DOHH2 (cell line): ENCODE data around the gene ARHGAP24.
"Not testable (repeated sequence)": the region's sequence is repeated elsewhere in the genome, so short reads cannot be mapped to it uniquely, and the experiment has no call there.

Experiments used
- H3F3A ChIP-seq: fragments of 200-600 bp; sonication (generic), shearing (Covaris generic); 2 replicates; pipeline ENCODE4 v1.6.0; 2016; ENCODE audit warnings: antibody characterized with exemption, mild to moderate bottlenecking; ENCODE audit not compliant: control insufficient read depth, insufficient read depth
- H3K27ac ChIP-seq: fragments of 200-600 bp; sonication (generic); 2 replicates; pipeline ENCODE4 v1.5.1; 2014; ENCODE audit warnings: low read depth, mild to moderate bottlenecking, low read length, moderate library complexity
- H3K27me3 ChIP-seq: fragments of 200-600 bp; sonication (generic); 2 replicates; pipeline ENCODE4 v1.6.1; 2014; ENCODE audit warnings: mild to moderate bottlenecking, low read length, mixed read lengths; ENCODE audit not compliant: control insufficient read depth
- H3K36me3 ChIP-seq: fragments of 200-600 bp; sonication (generic); 2 replicates; pipeline ENCODE4 v1.6.1; 2014; ENCODE audit warnings: mild to moderate bottlenecking, low read length, moderate library complexity, mixed read lengths; ENCODE audit not compliant: control insufficient read depth
- H3K4me1 ChIP-seq: fragments of 200-600 bp; sonication (generic); 2 replicates; pipeline ENCODE4 v1.6.1; 2014; ENCODE audit warnings: mild to moderate bottlenecking, low read length, mixed read lengths; ENCODE audit not compliant: control insufficient read depth
- H3K4me2 ChIP-seq: fragments of 200-600 bp; sonication (generic); 2 replicates; pipeline ENCODE4 v1.6.0; 2014; ENCODE audit warnings: mild to moderate bottlenecking, low read length, moderate library complexity
- H3K4me3 ChIP-seq: fragments of 200-600 bp; sonication (generic); 2 replicates; pipeline ENCODE4 v1.5.1; 2014; ENCODE audit warnings: mild to moderate bottlenecking, low read length, mixed read lengths
- H3K79me2 ChIP-seq: fragments of 200-600 bp; sonication (generic); 2 replicates; pipeline ENCODE4 v1.6.1; 2014; ENCODE audit warnings: mild to moderate bottlenecking, low read length, mixed read lengths; ENCODE audit not compliant: control insufficient read depth
- H3K9me2 ChIP-seq: fragments of 200-600 bp; sonication (generic); replicated peaks from 2 replicates; pipeline ENCODE4 v1.6.1; 2014; ENCODE audit warnings: mild to moderate bottlenecking, low read length, mixed read lengths; ENCODE audit not compliant: control insufficient read depth
- H3K9me3 ChIP-seq: fragments of 200-600 bp; sonication (generic); 2 replicates; pipeline ENCODE4 v1.6.1; 2014; ENCODE audit warnings: antibody characterized with exemption, low read length, mixed read lengths; ENCODE audit not compliant: control insufficient read depth, insufficient read depth
- H4K20me1 ChIP-seq: fragments of 200-600 bp; sonication (generic); 2 replicates; pipeline ENCODE4 v1.6.0; 2014; ENCODE audit warnings: low read depth, mild to moderate bottlenecking, antibody characterized with exemption, low read length, moderate library complexity; ENCODE audit not compliant: control insufficient read depth, insufficient read depth
- EZH2phosphoT487 ChIP-seq: fragments of 200-600 bp; sonication (generic); IDR thresholded peaks from 2 replicates; pipeline ENCODE4 v1.6.1; 2017; ENCODE audit warnings: borderline replicate concordance, mild to moderate bottlenecking, antibody characterized with exemption, low read length, moderate library complexity, mixed read lengths
- TF ChIP-seq, protein P1 (sequence below): fragments of 200-600 bp; sonication (generic); IDR thresholded peaks from one replicate; pipeline ENCODE4 v1.5.1; 2014; ENCODE audit warnings: antibody characterized with exemption, mild to moderate bottlenecking, low read depth, low read length; ENCODE audit not compliant: poor library complexity, severe bottlenecking

Gene ARHGAP24

GRCh38 chr4:85842540-85842939 is 367.6 kb downstream of the ARHGAP24 start:
- Histone ChIP-seq H3K36me3 (no peaks in the 10 kb centered on the region), H3K9me3 (no peaks in the 10 kb centered on the region), H3F3A (no peaks in the 10 kb centered on the region), H3K79me2 (no peaks in the 10 kb centered on the region), H3K4me2 (no peak overlapping the region), H3K4me3 (no peak overlapping the region), H3K4me1 (no peaks in the 10 kb centered on the region), H4K20me1 (no peaks in the 10 kb centered on the region), H3K27ac (no peak overlapping the region), H3K27me3 (no peaks in the 10 kb centered on the region), H3K9me2 (no peaks in the 10 kb centered on the region)
- TF ChIP-seq, protein P1, sequence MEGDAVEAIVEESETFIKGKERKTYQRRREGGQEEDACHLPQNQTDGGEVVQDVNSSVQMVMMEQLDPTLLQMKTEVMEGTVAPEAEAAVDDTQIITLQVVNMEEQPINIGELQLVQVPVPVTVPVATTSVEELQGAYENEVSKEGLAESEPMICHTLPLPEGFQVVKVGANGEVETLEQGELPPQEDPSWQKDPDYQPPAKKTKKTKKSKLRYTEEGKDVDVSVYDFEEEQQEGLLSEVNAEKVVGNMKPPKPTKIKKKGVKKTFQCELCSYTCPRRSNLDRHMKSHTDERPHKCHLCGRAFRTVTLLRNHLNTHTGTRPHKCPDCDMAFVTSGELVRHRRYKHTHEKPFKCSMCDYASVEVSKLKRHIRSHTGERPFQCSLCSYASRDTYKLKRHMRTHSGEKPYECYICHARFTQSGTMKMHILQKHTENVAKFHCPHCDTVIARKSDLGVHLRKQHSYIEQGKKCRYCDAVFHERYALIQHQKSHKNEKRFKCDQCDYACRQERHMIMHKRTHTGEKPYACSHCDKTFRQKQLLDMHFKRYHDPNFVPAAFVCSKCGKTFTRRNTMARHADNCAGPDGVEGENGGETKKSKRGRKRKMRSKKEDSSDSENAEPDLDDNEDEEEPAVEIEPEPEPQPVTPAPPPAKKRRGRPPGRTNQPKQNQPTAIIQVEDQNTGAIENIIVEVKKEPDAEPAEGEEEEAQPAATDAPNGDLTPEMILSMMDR: no peak
- TF ChIP-seq EZH2phosphoT487: no peak

DNA sequence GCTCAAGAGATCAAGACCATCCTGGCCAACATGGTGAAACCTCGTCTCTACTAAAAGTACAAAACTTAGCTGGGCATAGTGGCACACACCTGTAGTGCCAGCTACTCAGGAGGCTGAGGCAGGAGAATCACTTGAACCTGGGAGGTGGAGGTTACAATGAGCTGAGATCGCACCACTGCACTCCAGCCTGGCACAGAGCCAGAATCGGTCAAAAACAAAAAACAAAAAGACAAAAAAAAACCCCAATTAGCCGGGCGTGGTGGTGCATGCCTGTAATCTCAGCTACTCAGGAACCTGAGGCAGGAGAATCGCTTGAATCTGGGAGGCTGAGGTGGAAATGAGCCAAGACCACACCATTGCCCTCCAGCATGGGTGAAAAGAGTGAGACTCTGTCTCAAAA is 378.8 kb downstream of the ARHGAP24 start:
- H3K9me3 ChIP-seq, H3K9me2 ChIP-seq, H3F3A ChIP-seq, H3K4me2 ChIP-seq, H4K20me1 ChIP-seq, H3K27me3 ChIP-seq, H3K4me1 ChIP-seq, H3K27ac ChIP-seq, H3K4me3 ChIP-seq, H3K79me2 ChIP-seq, H3K36me3 ChIP-seq: not testable (repeated sequence)

DNA sequence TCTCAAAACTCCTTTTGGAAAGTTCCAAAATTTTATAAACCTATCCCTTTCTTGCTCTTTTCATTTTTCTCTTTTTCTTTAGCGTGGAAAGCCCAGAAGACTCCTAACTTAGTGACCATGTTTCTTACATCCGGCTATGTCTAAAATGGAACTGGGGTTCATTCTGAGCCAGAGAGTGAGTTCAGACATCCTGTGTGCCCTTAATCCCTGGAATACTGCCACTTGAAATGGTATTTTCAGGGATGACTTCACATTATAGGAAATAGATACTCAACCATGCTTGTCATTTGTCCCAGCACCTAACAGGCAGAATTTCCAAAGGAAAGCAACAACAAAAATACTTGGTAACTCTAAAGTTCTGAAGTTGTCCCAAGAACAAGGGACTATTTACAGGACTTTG is 379.6 kb downstream of the ARHGAP24 start:
- H3K27ac ChIP-seq: no peak overlapping the region
- H3K4me2 ChIP-seq: no peak overlapping the region
- H3K4me1 ChIP-seq: no peaks in the 10 kb centered on the region
- H3K79me2 ChIP-seq: no peaks in the 10 kb centered on the region
- H3K4me3 ChIP-seq: no peak overlapping the region
- TF ChIP-seq EZH2phosphoT487: no peak
- TF ChIP-seq, protein P1: no peak
- H3F3A ChIP-seq: no peaks in the 10 kb centered on the region
- no peaks in the 10 kb centered on the region for H3K36me3 ChIP-seq
- H3K9me2 ChIP-seq: 0 out of 2 replicates have a peak, but pooled peaks cover 2% of the 10 kb centered on the region
- H3K27me3 ChIP-seq: no peaks in the 10 kb centered on the region
- no peaks in the 10 kb centered on the region for H3K9me3 ChIP-seq
- H4K20me1 ChIP-seq: no peaks in the 10 kb centered on the region

- no peak for TF ChIP-seq EZH2phosphoT487
- TF ChIP-seq, protein P1: no peak
- no peaks in the 10 kb centered on the region for H3K27me3 ChIP-seq
- no peaks in the 10 kb centered on the region for H4K20me1 ChIP-seq
- no peaks in the 10 kb centered on the region for H3K9me3 ChIP-seq
- H3K79me2 ChIP-seq: no peaks in the 10 kb centered on the region
- H3F3A ChIP-seq: no peaks in the 10 kb centered on the region
- no peak overlapping the region for H3K27ac ChIP-seq
- no peaks in the 10 kb centered on the region for H3K4me1 ChIP-seq
- no peaks in the 10 kb centered on the region for H3K36me3 ChIP-seq
- H3K4me3 ChIP-seq: no peak overlapping the region
- H3K4me2 ChIP-seq: no peak overlapping the region
- H3K9me2 ChIP-seq: no peaks in the 10 kb centered on the region
These were observed 385.3 kb downstream of the ARHGAP24 start for GRCh38 chr4:85860066-85860740.
